Right hindlimb (tissue), 1 donor: ENCODE measurements around the gene RAB5A.
"Not testable (repeated sequence)": the region's sequence is repeated elsewhere in the genome, so short reads cannot be mapped to it uniquely, and the experiment has no call there.

Source experiments
- DNase-seq: peaks from one replicate; pipeline ENCODE4 v3.0.0-alpha.2; 2018

Gene RAB5A, protein sequence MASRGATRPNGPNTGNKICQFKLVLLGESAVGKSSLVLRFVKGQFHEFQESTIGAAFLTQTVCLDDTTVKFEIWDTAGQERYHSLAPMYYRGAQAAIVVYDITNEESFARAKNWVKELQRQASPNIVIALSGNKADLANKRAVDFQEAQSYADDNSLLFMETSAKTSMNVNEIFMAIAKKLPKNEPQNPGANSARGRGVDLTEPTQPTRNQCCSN

DNA sequence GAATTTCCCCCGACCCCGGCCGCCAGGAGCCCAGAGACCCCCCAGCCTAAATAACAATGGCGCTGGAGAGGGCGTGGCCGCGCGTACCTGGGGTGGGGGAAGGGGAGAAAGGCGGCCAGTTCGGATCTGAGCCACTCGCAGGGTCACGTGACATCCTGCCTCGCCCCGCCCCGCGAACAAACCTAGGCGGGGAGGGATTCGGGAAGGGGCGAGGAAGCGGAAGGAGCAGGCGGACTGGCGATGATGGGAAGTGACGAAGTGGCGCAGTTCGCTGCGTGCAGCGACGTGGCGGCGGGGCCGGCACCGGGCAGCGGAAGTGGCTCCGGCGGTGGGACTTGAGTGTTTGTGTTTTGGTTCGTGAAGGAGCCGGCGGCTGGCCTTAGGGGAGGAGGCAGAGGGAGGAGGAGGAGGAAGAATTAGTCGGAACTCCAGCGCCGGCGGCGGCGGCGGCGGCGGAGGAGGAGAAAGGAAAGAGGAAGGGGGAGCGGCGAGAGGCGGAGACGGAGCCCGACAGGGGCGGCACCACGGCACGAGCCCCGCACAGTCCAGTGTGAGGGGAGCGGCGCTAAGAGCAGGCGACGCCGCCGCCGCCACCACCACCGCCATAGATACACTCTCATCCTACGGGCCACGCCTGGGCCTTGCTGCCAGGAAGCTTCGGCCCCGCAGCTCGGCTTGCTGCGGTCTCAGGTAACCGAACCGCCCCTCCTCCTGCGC, at the start of gene RAB5A:
TSS of gene RAB5A (plus strand) at position 266 of the 717 bp plus-strand sequence. CDS start 3,802 bp downstream, outside the sequence.
- peak; percentile 98 for DNase-seq

DNA sequence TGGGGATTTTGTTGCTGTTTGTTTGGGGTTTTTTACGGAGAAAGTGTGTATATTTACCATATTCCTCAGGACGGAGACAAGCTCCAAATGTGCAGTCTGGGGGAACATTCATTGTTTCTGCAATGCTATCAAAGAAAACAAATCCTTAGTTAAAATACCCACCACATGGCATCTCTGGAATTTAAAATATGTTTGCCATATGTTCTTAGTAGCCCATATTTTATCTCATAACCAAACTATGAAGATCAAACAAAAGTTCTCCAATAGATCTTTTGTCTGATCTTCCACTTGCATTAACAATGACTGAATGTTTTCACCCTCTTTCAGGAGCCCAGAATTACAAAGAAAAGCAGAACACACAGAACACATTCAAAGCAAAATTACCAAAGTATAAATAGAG, 48.2 kb upstream of the RAB5A start:
- DNase-seq = no peak

DNA sequence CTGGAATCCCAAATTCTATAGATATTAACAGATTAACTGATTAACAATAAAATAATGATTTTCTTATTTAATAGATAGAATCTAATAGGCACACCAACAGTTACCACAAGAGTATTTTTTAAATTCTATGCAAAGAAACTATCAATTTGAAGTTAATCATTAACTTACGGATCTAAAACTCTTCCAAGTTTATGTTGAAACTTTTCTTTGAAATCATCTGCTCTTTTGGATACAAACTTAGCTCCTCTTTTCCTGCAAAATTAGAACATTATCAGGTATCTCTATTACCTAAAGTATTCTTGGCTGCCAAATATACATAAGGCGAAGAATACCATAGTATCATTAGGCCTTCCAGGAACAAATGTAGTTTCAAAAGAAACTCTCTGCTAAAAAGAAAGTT, 47.6 kb upstream of the RAB5A start:
- no peak for DNase-seq

GRCh38 chr3:19899833-19900232, 47.1 kb upstream of the RAB5A start:
- DNase-seq = not testable (repeated sequence)

DNA sequence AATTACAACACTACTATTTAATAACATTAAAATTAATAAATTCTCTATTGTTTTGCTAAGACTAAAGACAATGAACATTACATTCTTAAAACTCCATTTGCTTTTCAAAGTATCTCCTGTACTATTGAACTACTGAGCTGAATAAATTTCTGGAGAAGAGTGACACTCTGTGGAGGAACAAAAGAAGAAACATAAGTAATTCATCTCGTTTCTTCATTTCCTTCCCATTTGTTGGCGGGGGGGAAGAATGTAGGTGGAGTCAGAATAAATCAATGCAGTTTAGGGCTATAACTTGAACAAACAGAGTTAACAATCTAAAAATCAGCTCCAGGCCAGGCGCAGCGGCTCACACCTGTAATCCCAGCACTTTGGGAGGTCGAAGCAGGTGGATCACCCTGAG, 45.6 kb upstream of the RAB5A start:
- no peak for DNase-seq

- no peak for DNase-seq
Measured at GRCh38 chr3:19901918-19902317, 45.0 kb upstream of the RAB5A start.

GRCh38 chr3:19903649-19904048, 43.2 kb upstream of the RAB5A start:
- DNase-seq = no peak

DNA sequence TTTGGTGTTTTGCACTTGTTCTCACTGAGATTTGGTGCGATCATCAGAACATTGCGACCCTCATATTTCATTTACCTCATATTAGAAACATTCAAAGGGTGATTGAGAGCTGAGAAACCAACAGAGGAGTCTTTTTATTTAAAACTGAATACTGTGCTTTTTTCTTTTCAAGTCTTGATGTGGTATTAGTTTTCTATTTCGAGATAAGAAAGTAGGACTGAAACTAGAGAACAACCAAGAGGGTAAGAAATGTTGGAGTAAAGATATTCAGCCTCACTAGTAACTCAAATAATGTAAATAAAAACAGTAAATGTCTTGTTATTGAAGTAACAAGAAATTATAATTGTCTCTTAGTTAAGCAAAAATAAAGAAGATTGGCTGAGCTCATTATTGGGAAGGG, 39.4 kb upstream of the RAB5A start:
- no peak for DNase-seq

DNA sequence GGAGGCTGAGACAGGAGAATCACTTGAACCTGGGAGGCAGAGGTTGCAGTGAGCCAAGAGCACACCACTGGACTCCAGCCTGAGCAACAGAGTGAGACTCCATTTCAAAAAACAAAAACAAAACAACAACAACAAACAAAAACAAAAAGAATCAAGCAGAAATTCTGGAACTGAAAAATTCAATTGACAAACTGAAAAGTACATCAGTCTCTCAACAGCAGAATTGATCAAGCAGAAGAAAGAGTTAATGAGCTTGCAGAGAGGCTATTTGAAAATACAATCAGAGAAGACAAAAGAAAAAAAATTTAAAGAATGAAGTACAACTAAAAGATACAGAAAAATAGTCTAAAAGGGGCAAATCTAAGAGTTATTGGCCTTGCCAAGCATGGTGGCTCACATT, 35.4 kb upstream of the RAB5A start:
- DNase-seq = no peak

DNA sequence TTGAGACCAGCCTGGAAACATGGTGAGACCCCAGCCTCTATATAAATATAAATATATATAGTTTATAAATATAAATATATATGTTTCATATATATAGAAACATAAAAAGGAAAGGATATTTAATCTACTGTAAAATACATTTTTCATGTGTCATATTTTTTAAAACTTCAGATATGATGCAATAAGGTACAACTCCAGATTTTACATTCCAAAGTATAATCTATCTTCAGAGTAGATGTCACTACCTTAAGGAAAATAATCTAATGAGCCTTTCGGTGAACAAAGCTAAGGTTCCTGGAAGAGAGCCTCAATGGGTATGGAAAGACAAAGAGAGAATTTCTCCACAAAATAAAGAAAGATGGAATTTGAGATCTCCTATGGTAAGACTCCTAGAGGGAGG, 29.7 kb upstream of the RAB5A start:
- no peak for DNase-seq

- no peak for DNase-seq
Measured at GRCh38 chr3:19920401-19921080, 26.4 kb upstream of the RAB5A start.

GRCh38 chr3:19931180-19931692, 15.7 kb upstream of the RAB5A start:
- no peak for DNase-seq

- DNase-seq = no peak
Measured at GRCh38 chr3:19931767-19932188, 15.1 kb upstream of the RAB5A start.

DNA sequence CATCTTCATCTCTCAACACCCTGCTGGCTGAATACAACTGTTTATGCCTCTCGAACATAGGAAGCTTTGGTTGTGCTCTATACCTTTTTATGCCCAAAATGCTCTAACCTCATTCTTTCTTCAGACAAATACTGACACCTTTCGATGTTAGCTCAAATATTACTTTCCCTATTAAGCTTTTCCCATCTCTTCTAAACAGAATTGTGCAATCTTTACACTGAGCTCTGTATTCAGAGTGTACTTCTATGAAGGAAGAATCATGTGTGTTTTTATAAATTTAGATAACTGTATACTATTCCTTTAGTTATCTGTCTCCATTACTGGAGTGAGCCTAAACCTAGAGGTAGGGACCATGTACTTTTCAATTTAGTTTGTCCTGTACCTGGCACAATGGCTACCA, 14.5 kb upstream of the RAB5A start:
- DNase-seq = no peak

- peak; percentile 26 for DNase-seq
Measured at GRCh38 chr3:19934098-19934566, 12.8 kb upstream of the RAB5A start, which contains the start of gene EFHB. EFHB (minus strand) TSS chr3:19934217; CDS start chr3:19934018, 199 bp downstream.

GRCh38 chr3:19937459-19938294, 9.2 kb upstream of the RAB5A start:
- no peak for DNase-seq

DNA sequence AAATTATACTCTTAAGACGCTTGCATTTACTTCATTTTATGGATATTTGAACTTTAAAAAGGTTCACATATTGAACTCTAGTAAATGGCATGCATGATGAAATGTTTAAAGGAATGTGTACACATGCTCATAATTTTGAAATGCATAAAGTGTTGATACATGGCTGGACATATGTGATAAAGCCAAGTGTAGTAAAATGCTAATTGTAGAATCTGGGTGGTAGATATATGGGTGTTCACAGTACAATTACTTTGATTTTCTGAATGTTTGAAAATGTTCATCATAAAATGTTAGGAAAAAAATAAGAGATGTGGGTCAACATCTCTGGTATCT, 8.6 kb upstream of the RAB5A start:
- no peak for DNase-seq

- DNase-seq = no peak
Measured at GRCh38 chr3:19940643-19941042, 6.3 kb upstream of the RAB5A start.

DNA sequence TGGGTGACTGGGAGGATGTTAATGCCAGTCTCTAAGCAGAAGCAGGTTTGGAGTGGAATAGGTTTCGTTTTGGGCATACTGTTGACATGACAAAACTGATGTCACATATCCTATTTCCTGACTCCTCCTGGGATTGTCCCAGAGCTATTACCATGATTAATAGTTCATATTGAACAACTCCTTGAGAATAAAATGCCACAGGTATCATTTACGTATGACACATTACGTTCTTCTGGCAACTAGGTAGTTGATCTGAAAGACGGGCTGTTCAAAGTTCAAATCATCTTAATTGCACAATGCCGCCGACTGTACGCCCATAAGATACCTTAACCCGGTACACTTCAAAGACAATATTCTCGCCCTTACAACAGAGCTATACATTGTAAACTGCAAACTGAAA, 1.4 kb upstream of the RAB5A start:
- no peak for DNase-seq

DNA sequence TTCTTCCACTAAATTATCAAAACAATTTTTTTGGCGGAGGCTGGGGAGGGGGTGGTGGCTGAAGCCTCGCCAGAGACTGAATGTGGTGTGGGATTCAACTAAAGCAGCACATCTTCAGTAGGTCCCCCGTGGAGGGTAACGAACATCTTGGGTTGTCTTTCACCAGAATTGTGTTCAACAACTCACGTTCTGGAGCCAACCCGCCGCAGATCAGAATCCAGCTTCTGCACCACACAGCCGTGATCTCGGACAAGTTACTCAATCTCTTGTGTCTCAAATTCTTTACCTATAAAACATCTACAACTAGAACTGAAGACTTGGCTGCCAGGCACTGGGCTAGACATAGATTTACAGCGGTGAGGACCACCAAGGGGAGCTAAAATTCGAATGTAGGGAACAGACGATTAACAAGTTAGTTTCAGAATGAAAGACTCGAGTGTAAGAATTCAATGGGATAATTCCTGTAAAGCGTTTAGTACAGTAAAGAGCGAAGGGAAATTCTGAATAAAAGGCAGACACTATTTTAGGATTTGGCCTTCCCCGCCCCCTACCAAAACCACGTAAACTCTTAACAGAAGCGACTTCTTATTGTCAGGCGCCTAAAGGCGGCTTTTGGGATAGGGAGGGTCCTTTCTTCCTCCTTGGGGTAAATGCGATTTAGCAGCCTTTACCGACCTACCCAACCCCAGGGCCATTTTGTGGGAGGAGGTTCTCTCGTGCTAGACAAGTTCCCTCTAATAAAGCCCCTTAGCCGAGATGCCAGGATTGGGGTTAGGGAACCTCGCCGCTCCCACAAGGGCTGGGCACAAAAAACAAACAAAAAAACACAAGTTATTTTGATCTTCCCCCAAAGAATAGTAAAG, 697 bp upstream of the RAB5A start:
- DNase-seq = peak; percentile 22

GRCh38 chr3:19947549-19948225, 790 bp downstream of the RAB5A start:
- peak; percentile 65 for DNase-seq
